OCI-LY7 (cell line): ENCODE measurements around the gene COLQ. TPM values are rescaled to one million over a fixed set of nuclear protein-coding genes. Genes with fewer than 3 reads are reported as not detected.

Source experiments
- BruUV-seq: library from RNA; stranded (reverse); fragments of 400-500 nt; replicated peaks from 2 replicates; lab custom pipeline; 2021; lab: Mats Ljungman, UMichigan
- CTCF ChIA-PET: fragments of 300-600 bp; sonication (Branson Sonifier 250); formaldehyde crosslinking; loops from one replicate; lab custom pipeline; 2022; ENCODE audit warnings: antibody characterized with exemption; ENCODE audit not compliant: unreplicated experiment; lab: Charles Lee
- POLR2A ChIA-PET: fragments of 300-600 bp; sonication (Branson Sonifier 250); formaldehyde crosslinking; loops from one replicate; lab custom pipeline; 2022; ENCODE audit warnings: antibody characterized with exemption; lab: Charles Lee
- DNase-seq: peaks from one replicate; pipeline ENCODE4 v3.0.0-alpha.2; 2015; ENCODE audit warnings: low spot score
- H2AFZ ChIP-seq: fragments of 200-600 bp; sonication (generic), shearing (Covaris generic); 2 replicates; pipeline ENCODE4 v1.6.1; 2014; ENCODE audit warnings: mild to moderate bottlenecking, antibody characterized with exemption, low read length, moderate library complexity
- H3K27ac ChIP-seq: fragments of 200-600 bp; sonication (generic); 2 replicates; pipeline ENCODE4 v1.5.1; 2014; ENCODE audit warnings: mixed run types, low read depth, mild to moderate bottlenecking, moderate library complexity, low read length, inconsistent platforms; ENCODE audit not compliant: poor library complexity, severe bottlenecking
- H3K36me3 ChIP-seq: fragments of 200-600 bp; sonication (generic); 2 replicates; pipeline ENCODE4 v1.6.1; 2014; ENCODE audit warnings: mild to moderate bottlenecking, antibody characterized with exemption, low read length, moderate library complexity, mixed read lengths; ENCODE audit not compliant: insufficient read depth
- H3K4me1 ChIP-seq: fragments of 200-600 bp; sonication (generic); 2 replicates; pipeline ENCODE4 v1.5.1; 2014; ENCODE audit warnings: mild to moderate bottlenecking, low read length; ENCODE audit not compliant: insufficient read depth, poor library complexity, severe bottlenecking
- H3K4me2 ChIP-seq: fragments of 200-600 bp; sonication (generic); 2 replicates; pipeline ENCODE4 v1.6.1; 2014; ENCODE audit warnings: mild to moderate bottlenecking, low read length
- H3K4me3 ChIP-seq: fragments of 200-600 bp; sonication (generic); 2 replicates; pipeline ENCODE4 v1.5.1; 2014; ENCODE audit warnings: mild to moderate bottlenecking, low read depth, low read length; ENCODE audit not compliant: poor library complexity, severe bottlenecking
- H3K79me2 ChIP-seq: fragments of 200-600 bp; sonication (generic); 2 replicates; pipeline ENCODE4 v1.6.1; 2016; ENCODE audit warnings: low read depth, mild to moderate bottlenecking, low read length, moderate library complexity, mixed read lengths; ENCODE audit not compliant: insufficient read depth
- H3K9me2 ChIP-seq: fragments of 200-600 bp; sonication (generic); 2 replicates; pipeline ENCODE4 v1.6.1; 2016; ENCODE audit warnings: mild to moderate bottlenecking, low read length, mixed read lengths; ENCODE audit not compliant: insufficient read depth
- H3K9me3 ChIP-seq: fragments of 200-600 bp; sonication (generic); 2 replicates; pipeline ENCODE4 v1.6.1; 2014; ENCODE audit warnings: mild to moderate bottlenecking, mixed run types, low read length, mixed read lengths
- H4K20me1 ChIP-seq: fragments of 200-600 bp; sonication (generic); 2 replicates; pipeline ENCODE4 v1.6.1; 2014; ENCODE audit warnings: mild to moderate bottlenecking, antibody characterized with exemption, low read length, moderate library complexity, mixed read lengths; ENCODE audit not compliant: insufficient read depth
- CTCF ChIP-seq: fragments of 200-600 bp; sonication (generic); conservative IDR thresholded peaks from 2 replicates; pipeline ENCODE4 v1.5.1; 2014; ENCODE audit warnings: mild to moderate bottlenecking, antibody characterized with exemption, low read length, moderate library complexity, mixed read lengths
- EZH2phosphoT487 ChIP-seq: fragments of 200-600 bp; sonication (generic); IDR thresholded peaks from 2 replicates; pipeline ENCODE4 v1.6.1; 2018; ENCODE audit warnings: low read depth, borderline replicate concordance, mild to moderate bottlenecking, mixed run types, antibody characterized with exemption, low read length, moderate library complexity, mixed read lengths
- intact Hi-C: fragments of 100-400 bp; cut with micrococcal nuclease; formaldehyde crosslinking; loops from one replicate; pipeline ENCODE4 v1.10.0; 2022; ENCODE audit not compliant: unreplicated experiment
- total RNA-seq, 2 experiments: library from RNA; depleted of rRNA in 1 of 2; stranded (reverse); fragments of >200 nt in 1 of 2; shearing (Covaris generic) in 1 of 2; gene quantifications; 2 replicates each; pipeline ENCODE4 v1.2.3, GENCODE V29; 2014 to 2022

The COLQ gene
- total RNA-seq, 2 experiments from 2014 or later: 0.42 to 1.4 TPM

- Histone ChIP-seq H3K27ac (no peak overlapping the region), H2AFZ (no peak overlapping the region), H3K9me2 (no peaks in the 10 kb centered on the region), H3K9me3 (no peaks in the 10 kb centered on the region), H3K79me2 (no peaks in the 10 kb centered on the region), H3K4me3 (no peak overlapping the region), H3K4me2 (no peak overlapping the region), H3K36me3 (no peaks in the 10 kb centered on the region), H3K4me1 (peaks cover 5% of the 10 kb centered on the region), H4K20me1 (no peaks in the 10 kb centered on the region)
- BruUV-seq: no TSS peak
- intact Hi-C loops: no loop called here
- TF ChIP-seq EZH2phosphoT487 (no peak), CTCF (no peak)
- no peak for DNase-seq
- ChIA-PET POLR2A (no interaction called here), CTCF (no interaction called here)
These were observed 510 bp upstream of the COLQ start for GRCh38 chr3:15522016-15522415.

GRCh38 chr3:15520804-15521572 is 518 bp downstream of the COLQ start:
- H3K79me2 ChIP-seq: no peaks in the 10 kb centered on the region
- H3K4me3 ChIP-seq: no peak overlapping the region
- intact Hi-C loops: no loop called here
- TF ChIP-seq CTCF (no peak), EZH2phosphoT487 (no peak)
- no peaks in the 10 kb centered on the region for H3K9me3 ChIP-seq
- H3K9me2 ChIP-seq: no peaks in the 10 kb centered on the region
- H3K4me2 ChIP-seq: no peak overlapping the region
- no peaks in the 10 kb centered on the region for H4K20me1 ChIP-seq
- ChIA-PET POLR2A (interaction anchor here (0.6 kb wide), 1 partner anchor 37 kb away, joined by 3 read pairs; no protein-coding TSS in a partner anchor), CTCF (no interaction called here)
- DNase-seq: no peak
- BruUV-seq: no TSS peak
- H3K36me3 ChIP-seq: no peaks in the 10 kb centered on the region
- H3K27ac ChIP-seq: no peak overlapping the region
- H2AFZ ChIP-seq: no peak overlapping the region
- H3K4me1 ChIP-seq: peaks cover 9% of the 10 kb centered on the region

- Histone ChIP-seq H3K4me1 (peaks cover 9% of the 10 kb centered on the region), H4K20me1 (no peaks in the 10 kb centered on the region), H3K4me3 (no peak overlapping the region), H3K4me2 (no peak overlapping the region), H3K9me3 (no peaks in the 10 kb centered on the region), H3K9me2 (no peaks in the 10 kb centered on the region), H2AFZ (no peak overlapping the region), H3K79me2 (no peaks in the 10 kb centered on the region), H3K27ac (no peak overlapping the region), H3K36me3 (no peaks in the 10 kb centered on the region)
- no peak for TF ChIP-seq CTCF
- no peak for TF ChIP-seq EZH2phosphoT487
- BruUV-seq: no TSS peak
- CTCF ChIA-PET: no interaction called here
- POLR2A ChIA-PET: interaction anchor here (2.0 kb wide), 1 partner anchor 11 kb away, joined by 4 read pairs; no protein-coding TSS in a partner anchor
- DNase-seq: no peak
- intact Hi-C loops: no loop called here
These were observed 1.3 kb downstream of the COLQ start for GRCh38 chr3:15520185-15520584.
